ENCODE measurements around the gene SRGAP1.
"Not testable (repeated sequence)": the region's sequence is repeated elsewhere in the genome, so short reads cannot be mapped to it uniquely, and the experiment has no call there.

The SRGAP1 gene

GRCh38 chr12:64110864-64111263, 266.4 kb downstream of the SRGAP1 start:
- Histone ChIP-seq H3K4me3 (ENCODE audit: low read length) (no peak overlapping the region), H3K9ac (ENCODE audit: low read length) (no peak overlapping the region), H3K4me1 (ENCODE audit: control insufficient read depth, insufficient read depth, low read length) (no peaks in the 10 kb centered on the region), H3K36me3 (ENCODE audit: control insufficient read depth, insufficient read depth, low read length) (no peaks in the 10 kb centered on the region), H3K9me3 (ENCODE audit: control insufficient read depth, low read length) (no peaks in the 10 kb centered on the region), H3K27me3 (ENCODE audit: control insufficient read depth, insufficient read depth, low read length) (no peaks in the 10 kb centered on the region)

- H3K4me3 ChIP-seq (ENCODE audit: low read length), result no peak overlapping the region
- no peak overlapping the region for H3K9ac ChIP-seq (ENCODE audit: low read length)
Measured at GRCh38 chr12:64116969-64117368, 272.5 kb downstream of the SRGAP1 start.

GRCh38 chr12:64120568-64120967, 276.1 kb downstream of the SRGAP1 start:
- H3K9ac ChIP-seq (ENCODE audit: low read length), result no peak overlapping the region
- no peaks in the 10 kb centered on the region for H3K4me1 ChIP-seq (ENCODE audit: control insufficient read depth, insufficient read depth, low read length)
- no peaks in the 10 kb centered on the region for H3K36me3 ChIP-seq (ENCODE audit: control insufficient read depth, insufficient read depth, low read length)
- H3K9me3 ChIP-seq (ENCODE audit: control insufficient read depth, low read length), result no peaks in the 10 kb centered on the region
- no peaks in the 10 kb centered on the region for H3K27me3 ChIP-seq (ENCODE audit: control insufficient read depth, insufficient read depth, low read length)
- H3K4me3 ChIP-seq (ENCODE audit: low read length), result no peak overlapping the region

More at GRCh38 chr12:64116969-64117368, 272.5 kb downstream of the SRGAP1 start:
- H3K4me1 ChIP-seq (ENCODE audit: control insufficient read depth, insufficient read depth, low read length), result no peaks in the 10 kb centered on the region
- H3K36me3 ChIP-seq (ENCODE audit: control insufficient read depth, insufficient read depth, low read length), result no peaks in the 10 kb centered on the region
- no peaks in the 10 kb centered on the region for H3K27me3 ChIP-seq (ENCODE audit: control insufficient read depth, insufficient read depth, low read length)
- H3K9me3 ChIP-seq (ENCODE audit: control insufficient read depth, low read length), result no peaks in the 10 kb centered on the region

GRCh38 chr12:64121086-64121485, 276.6 kb downstream of the SRGAP1 start:
- not testable (repeated sequence) for H3K9me3 ChIP-seq (ENCODE audit: control insufficient read depth, low read length); H3K27me3 ChIP-seq (ENCODE audit: control insufficient read depth, insufficient read depth, low read length); H3K36me3 ChIP-seq (ENCODE audit: control insufficient read depth, insufficient read depth, low read length); H3K4me1 ChIP-seq (ENCODE audit: control insufficient read depth, insufficient read depth, low read length); H3K4me3 ChIP-seq (ENCODE audit: low read length); H3K9ac ChIP-seq (ENCODE audit: low read length)

- H3K4me3 ChIP-seq (ENCODE audit: low read length), result no peak overlapping the region
- no peaks in the 10 kb centered on the region for H3K4me1 ChIP-seq (ENCODE audit: control insufficient read depth, insufficient read depth, low read length)
- no peaks in the 10 kb centered on the region for H3K36me3 ChIP-seq (ENCODE audit: control insufficient read depth, insufficient read depth, low read length)
- H3K9me3 ChIP-seq (ENCODE audit: control insufficient read depth, low read length), result no peaks in the 10 kb centered on the region
- H3K27me3 ChIP-seq (ENCODE audit: control insufficient read depth, insufficient read depth, low read length), result no peaks in the 10 kb centered on the region
- no peak overlapping the region for H3K9ac ChIP-seq (ENCODE audit: low read length)
Measured at GRCh38 chr12:64122154-64122553, 277.7 kb downstream of the SRGAP1 start.

- no peak overlapping the region for H3K9ac ChIP-seq (ENCODE audit: low read length)
- H3K36me3 ChIP-seq (ENCODE audit: control insufficient read depth, insufficient read depth, low read length), result no peaks in the 10 kb centered on the region
- H3K4me1 ChIP-seq (ENCODE audit: control insufficient read depth, insufficient read depth, low read length), result no peaks in the 10 kb centered on the region
- H3K4me3 ChIP-seq (ENCODE audit: low read length), result no peak overlapping the region
- H3K27me3 ChIP-seq (ENCODE audit: control insufficient read depth, insufficient read depth, low read length), result no peaks in the 10 kb centered on the region
- H3K9me3 ChIP-seq (ENCODE audit: control insufficient read depth, low read length), result no peaks in the 10 kb centered on the region
Measured at GRCh38 chr12:64122995-64123394, 278.5 kb downstream of the SRGAP1 start.

- Histone ChIP-seq H3K27me3 (ENCODE audit: control insufficient read depth, insufficient read depth, low read length) (no peaks in the 10 kb centered on the region), H3K9ac (ENCODE audit: low read length) (no peak overlapping the region), H3K9me3 (ENCODE audit: control insufficient read depth, low read length) (no peaks in the 10 kb centered on the region), H3K4me1 (ENCODE audit: control insufficient read depth, insufficient read depth, low read length) (no peaks in the 10 kb centered on the region), H3K36me3 (ENCODE audit: control insufficient read depth, insufficient read depth, low read length) (no peaks in the 10 kb centered on the region), H3K4me3 (ENCODE audit: low read length) (no peak overlapping the region)
Measured at GRCh38 chr12:64123448-64123847, 278.9 kb downstream of the SRGAP1 start.

GRCh38 chr12:64124511-64125197, 280.2 kb downstream of the SRGAP1 start:
- H3K4me3 ChIP-seq (ENCODE audit: low read length), result no peak overlapping the region
- H3K9ac ChIP-seq (ENCODE audit: low read length), result no peak overlapping the region
- no peaks in the 10 kb centered on the region for H3K27me3 ChIP-seq (ENCODE audit: control insufficient read depth, insufficient read depth, low read length)
- no peaks in the 10 kb centered on the region for H3K36me3 ChIP-seq (ENCODE audit: control insufficient read depth, insufficient read depth, low read length)
- H3K9me3 ChIP-seq (ENCODE audit: control insufficient read depth, low read length), result no peaks in the 10 kb centered on the region
- no peaks in the 10 kb centered on the region for H3K4me1 ChIP-seq (ENCODE audit: control insufficient read depth, insufficient read depth, low read length)

GRCh38 chr12:64125913-64126312, 281.4 kb downstream of the SRGAP1 start:
- Histone ChIP-seq H3K4me3 (ENCODE audit: low read length) (no peak overlapping the region), H3K9ac (ENCODE audit: low read length) (no peak overlapping the region), H3K4me1 (ENCODE audit: control insufficient read depth, insufficient read depth, low read length) (no peaks in the 10 kb centered on the region), H3K9me3 (ENCODE audit: control insufficient read depth, low read length) (no peaks in the 10 kb centered on the region), H3K36me3 (ENCODE audit: control insufficient read depth, insufficient read depth, low read length) (no peaks in the 10 kb centered on the region), H3K27me3 (ENCODE audit: control insufficient read depth, insufficient read depth, low read length) (no peaks in the 10 kb centered on the region)

GRCh38 chr12:64127811-64128210, 283.3 kb downstream of the SRGAP1 start:
- H3K36me3 ChIP-seq (ENCODE audit: control insufficient read depth, insufficient read depth, low read length), result no peaks in the 10 kb centered on the region
- no peaks in the 10 kb centered on the region for H3K9me3 ChIP-seq (ENCODE audit: control insufficient read depth, low read length)
- H3K27me3 ChIP-seq (ENCODE audit: control insufficient read depth, insufficient read depth, low read length), result no peaks in the 10 kb centered on the region
- no peaks in the 10 kb centered on the region for H3K4me1 ChIP-seq (ENCODE audit: control insufficient read depth, insufficient read depth, low read length)
- no peak overlapping the region for H3K9ac ChIP-seq (ENCODE audit: low read length)
- H3K4me3 ChIP-seq (ENCODE audit: low read length), result no peak overlapping the region

GRCh38 chr12:64128366-64128765, 283.9 kb downstream of the SRGAP1 start:
- no peaks in the 10 kb centered on the region for H3K27me3 ChIP-seq (ENCODE audit: control insufficient read depth, insufficient read depth, low read length)
- no peak overlapping the region for H3K4me3 ChIP-seq (ENCODE audit: low read length)
- H3K36me3 ChIP-seq (ENCODE audit: control insufficient read depth, insufficient read depth, low read length), result no peaks in the 10 kb centered on the region
- no peaks in the 10 kb centered on the region for H3K4me1 ChIP-seq (ENCODE audit: control insufficient read depth, insufficient read depth, low read length)
- H3K9ac ChIP-seq (ENCODE audit: low read length), result no peak overlapping the region
- H3K9me3 ChIP-seq (ENCODE audit: control insufficient read depth, low read length), result no peaks in the 10 kb centered on the region

- H3K9ac ChIP-seq (ENCODE audit: low read length); H3K36me3 ChIP-seq (ENCODE audit: control insufficient read depth, insufficient read depth, low read length); H3K4me1 ChIP-seq (ENCODE audit: control insufficient read depth, insufficient read depth, low read length); H3K27me3 ChIP-seq (ENCODE audit: control insufficient read depth, insufficient read depth, low read length); H3K4me3 ChIP-seq (ENCODE audit: low read length); H3K9me3 ChIP-seq (ENCODE audit: control insufficient read depth, low read length): not testable (repeated sequence)
Measured at GRCh38 chr12:64130476-64130875, 286.0 kb downstream of the SRGAP1 start.

- not testable (repeated sequence) for H3K9me3 ChIP-seq (ENCODE audit: control insufficient read depth, low read length); H3K27me3 ChIP-seq (ENCODE audit: control insufficient read depth, insufficient read depth, low read length); H3K36me3 ChIP-seq (ENCODE audit: control insufficient read depth, insufficient read depth, low read length); H3K4me1 ChIP-seq (ENCODE audit: control insufficient read depth, insufficient read depth, low read length); H3K4me3 ChIP-seq (ENCODE audit: low read length); H3K9ac ChIP-seq (ENCODE audit: low read length)
Measured at GRCh38 chr12:64131456-64131855, 287.0 kb downstream of the SRGAP1 start.

Measured in mucosa of stomach (tissue), 1 donor.